K562 (cell line): ENCODE results near the gene EIF2AK2. TPM values are rescaled to one million over a fixed set of nuclear protein-coding genes. Genes with fewer than 3 reads are reported as not detected.

Experiments used
- ATAC-seq: fragments of 200-7000 bp; cut with Tn5 transposase; 3 replicates; pipeline ENCODE4 v1.9.1; 2020; ENCODE audit warnings: moderate library complexity
- BruUV-seq: library from RNA; stranded (reverse); fragments of 400-500 nt; replicated peaks from 2 replicates; lab custom pipeline; 2021; lab: Mats Ljungman, UMichigan
- CTCF ChIA-PET: fragments of 300-600 bp; formaldehyde crosslinking; extraction: SDS; loops from one replicate; lab custom pipeline; 2021; ENCODE audit warnings: low intra/inter-chr PET ratio; lab: Yijun Ruan, JAX
- POLR2A ChIA-PET: fragments of 300-600, 350-650 bp; sonication (Branson Sonifier 250); formaldehyde crosslinking; extraction: SDS; loops from one replicate; lab custom pipeline; 2021; ENCODE audit warnings: antibody characterized with exemption, inconsistent platforms; lab: Yijun Ruan, JAX
- DNase-seq, 4 experiments: peaks; one replicate each; pipeline versions ENCODE4 v3.0.0 to v3.0.0-alpha.2; 2011 to 2018; ENCODE audit warnings: low spot score in 3 of 4, mixed read lengths in 3 of 4; ENCODE audit errors: extremely low read depth in 1 of 4
- FAIRE-seq: peaks from 2 replicates; lab custom pipeline; 2011; peaks lifted over from hg19 to GRCh38; lab: Jason Lieb, UNC
- H2AFZ ChIP-seq: 2 replicates; pipeline ENCODE4 v1.6.0; 2011; ENCODE audit warnings: low read depth, low read length, control low read depth, inconsistent platforms
- H3K27ac ChIP-seq: fragments of 200-600 bp; 3 replicates; pipeline ENCODE4 v1.8.0; 2011; ENCODE audit warnings: low read depth, mild to moderate bottlenecking, control low read depth, inconsistent platforms, low read length, moderate library complexity, mixed read lengths; ENCODE audit errors: extremely low read depth
- H3K27me3 ChIP-seq, 2 experiments: fragments of 300-600 bp in 1 of 2; 2 replicates in 1 of 2; 3 replicates in 1 of 2; pipeline versions ENCODE4 v1.6.0 to v1.8.0; 2011; ENCODE audit warnings: inconsistent platforms in 2 of 2, low read length in 2 of 2, mild to moderate bottlenecking in 1 of 2, mixed read lengths in 1 of 2, moderate library complexity in 1 of 2; ENCODE audit not compliant: control insufficient read depth in 2 of 2, insufficient read depth in 2 of 2
- H3K36me3 ChIP-seq: fragments of 300-600 bp; 3 replicates; pipeline ENCODE4 v1.8.0; 2011; ENCODE audit warnings: mild to moderate bottlenecking, low read length, inconsistent platforms; ENCODE audit not compliant: control insufficient read depth, insufficient read depth
- H3K4me1 ChIP-seq, 2 experiments: fragments of 200-600 bp in 1 of 2; replicated peaks in 1 of 2; 2 replicates in 1 of 2; 3 replicates in 1 of 2; pipeline versions ENCODE4 v1.5.1 to v1.8.0; 2011; ENCODE audit warnings: inconsistent platforms in 2 of 2, low read length in 2 of 2, mild to moderate bottlenecking in 1 of 2, mixed read lengths in 1 of 2, moderate library complexity in 1 of 2; ENCODE audit not compliant: control insufficient read depth in 2 of 2, insufficient read depth in 2 of 2
- H3K4me2 ChIP-seq: 2 replicates; pipeline ENCODE4 v1.6.1; 2011; ENCODE audit warnings: low read length, control low read depth, inconsistent platforms, mixed read lengths; ENCODE audit not compliant: insufficient read depth
- H3K4me3 ChIP-seq: fragments of 200-600 bp; sonication (generic), shearing (Covaris generic); 2 replicates; pipeline ENCODE4 v1.5.1; 2016; ENCODE audit warnings: control low read depth, inconsistent platforms
- H3K79me2 ChIP-seq: fragments of 200-600 bp; 3 replicates; pipeline ENCODE4 v1.8.0; 2011; ENCODE audit warnings: low read length, inconsistent platforms; ENCODE audit not compliant: control insufficient read depth, insufficient read depth
- H3K9ac ChIP-seq, 2 experiments: 2 replicates each; pipeline versions ENCODE4 v1.6.0 to v1.6.1; 2011; ENCODE audit warnings: low read depth in 2 of 2, low read length in 2 of 2, control low read depth in 1 of 2, inconsistent platforms in 1 of 2, mild to moderate bottlenecking in 1 of 2, mixed read lengths in 1 of 2; ENCODE audit not compliant: insufficient read depth in 1 of 2
- H3K9me1 ChIP-seq: one replicate; pipeline ENCODE4 v1.6.0; 2011; ENCODE audit warnings: inconsistent platforms, mild to moderate bottlenecking, low read length, moderate library complexity; ENCODE audit not compliant: control insufficient read depth, insufficient read depth
- H3K9me3 ChIP-seq: replicated peaks from 2 replicates; pipeline ENCODE4 v1.5.1; 2011; ENCODE audit warnings: low read depth, low read length, inconsistent platforms; ENCODE audit not compliant: control insufficient read depth, insufficient read depth
- H4K20me1 ChIP-seq: replicated peaks from 2 replicates; pipeline ENCODE4 v1.6.1; 2011; ENCODE audit warnings: low read length, inconsistent platforms, mixed read lengths; ENCODE audit not compliant: control insufficient read depth, insufficient read depth
- ATF7 ChIP-seq: fragments of 450-650 bp; IDR thresholded peaks from 2 replicates; pipeline ENCODE4 v1.7.1; 2014; ENCODE audit warnings: mild to moderate bottlenecking, moderate library complexity
- E2F3 ChIP-seq: fragments of 250-450 bp; sonication (Bioruptor Pico); IDR thresholded peaks from 2 replicates; pipeline ENCODE4 v1.4.0; 2020; ENCODE audit warnings: mild to moderate bottlenecking
- ETV5 ChIP-seq: sonication (generic); formaldehyde crosslinking; IDR thresholded peaks from 2 replicates; pipeline ENCODE4 v1.4.0; 2020; ENCODE audit warnings: low read depth, mild to moderate bottlenecking, missing genetic modification reagents
- KLF1 ChIP-seq: fragments of 450-650 bp; IDR thresholded peaks from 2 replicates; pipeline ENCODE4 v1.6.1; 2016; ENCODE audit warnings: missing genetic modification characterization, missing compliant biosample characterization
- KLF10 ChIP-seq: fragments of 250-450 bp; sonication (Bioruptor Pico); IDR thresholded peaks from 2 replicates; pipeline ENCODE4 v1.6.1; 2021; ENCODE audit warnings: matching md5 sums
- NCOA4 ChIP-seq: fragments of 450-650 bp; IDR thresholded peaks from 2 replicates; pipeline ENCODE4 v1.6.1; 2018; ENCODE audit warnings: mild to moderate bottlenecking; ENCODE audit not compliant: partially characterized antibody
- NFYB ChIP-seq: IDR thresholded peaks from 2 replicates; pipeline ENCODE4 v1.6.1; 2011; ENCODE audit warnings: mild to moderate bottlenecking, moderate library complexity; ENCODE audit not compliant: insufficient read length; ENCODE audit errors: extremely low read depth
- POLR2G ChIP-seq: fragments of 200-400 bp; formaldehyde crosslinking; IDR thresholded peaks from 2 replicates; pipeline ENCODE4 v1.6.1; 2017; ENCODE audit warnings: low read depth, mild to moderate bottlenecking, antibody characterized with exemption, low read length, moderate library complexity
- SRSF7 ChIP-seq: fragments of 200-400 bp; formaldehyde crosslinking; optimal IDR thresholded peaks from 2 replicates; pipeline ENCODE3; 2017; ENCODE audit warnings: mild to moderate bottlenecking, low read depth, low read length
- SUPT5H ChIP-seq: fragments of 450-650 bp; IDR thresholded peaks from 2 replicates; pipeline ENCODE4 v1.6.1; 2016
- ZNF699 ChIP-seq: fragments of 250-450 bp; sonication (Bioruptor Pico); IDR thresholded peaks from 2 replicates; pipeline ENCODE4 v1.8.0; 2021; ENCODE audit warnings: mild to moderate bottlenecking, moderate library complexity; ENCODE audit not compliant: insufficient replicate concordance
- WGBS: fragments of 100-300 bp; shearing (Covaris generic); methylation state at CpG from one replicate; pipeline ENCODE4 v1.1.6; 2016; ENCODE audit warnings: low coverage, mixed read lengths; ENCODE audit not compliant: insufficient coverage; ENCODE audit errors: missing lambda C conversion rate; 5-methylcytosine and 5-hydroxymethylcytosine counted together
- in situ Hi-C: fragments of 300-500 bp; cut with MboI; formaldehyde crosslinking; loops from 4 replicates; pipeline ENCODE4 v1.15.0; 2018; ENCODE audit warnings: inconsistent platforms, mixed read lengths
- intact Hi-C: fragments of 100-400 bp; cut with micrococcal nuclease; formaldehyde crosslinking; loops from 2 replicates; pipeline ENCODE4 v1.14.2; 2022
- polyA plus RNA-seq, 8 experiments: library from polyadenylated mRNA; depleted of rRNA in 4 of 8; stranded (reverse) in 5 of 8; unstranded in 3 of 8; fragments of >200 nt; fragmentation: Nextera tagmentation in 2 of 8; fragmentation: Illumina TruSeq in 1 of 8; extraction: Ambion mirVana in 2 of 8; extraction: Trizol in 1 of 8; gene quantifications; 2 replicates each; pipeline versions ENCODE4 v1.2.1 to v1.2.3, GENCODE V29; 2011 to 2014; ENCODE audit warnings: inconsistent platforms in 1 of 8, missing spikeins in 1 of 8
- total RNA-seq, 7 experiments: library from RNA; depleted of rRNA in 6 of 7; stranded (reverse); fragments of >200 nt in 6 of 7; fragmentation: Illumina TruSeq in 2 of 7; extraction: Trizol in 2 of 7; gene quantifications; 2 replicates each; pipeline versions ENCODE4 v1.2.1 to v1.2.3, GENCODE V29; 2011 to 2021; ENCODE audit warnings: low replicate concordance in 1 of 7
- TF ChIP-seq, protein P1 (sequence below), 2 experiments: fragments of 450-650 bp in 1 of 2; sonication (generic) in 1 of 2; formaldehyde crosslinking in 1 of 2; IDR thresholded peaks in 1 of 2; conservative IDR thresholded peaks in 1 of 2; 2 replicates each; pipeline versions ENCODE4 v1.6.1 to v1.8.1; 2016 to 2023; ENCODE audit warnings: mild to moderate bottlenecking in 2 of 2, moderate library complexity in 2 of 2, inconsistent platforms in 1 of 2, missing genetic modification reagents in 1 of 2

EIF2AK2 gene
- total and polyA plus RNA-seq, 9 of the 15 experiments (the other 6 are each of a cell fraction or from before 2014, with no cell fraction given) = 3.8 to 19.5 (median 13.3) TPM

DNA sequence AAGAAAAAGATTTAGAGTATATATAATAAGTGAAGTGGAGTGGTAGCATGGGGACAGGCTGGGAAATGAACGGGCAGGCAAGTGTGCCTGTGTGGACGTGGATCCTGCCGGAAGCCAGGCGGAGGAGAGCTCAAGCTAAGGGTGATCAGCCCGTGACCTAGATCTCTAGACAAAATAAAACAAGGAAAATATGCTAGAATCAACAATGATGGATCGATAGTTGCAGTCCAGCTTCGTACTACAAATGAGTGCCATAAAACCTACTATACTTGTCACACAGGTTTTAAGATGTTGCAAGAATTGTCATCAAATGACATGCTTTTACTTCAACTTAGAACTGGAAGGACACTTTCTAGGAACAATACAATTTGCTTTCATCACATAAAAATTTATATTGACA is 8.5 kb downstream of the EIF2AK2 start:
- Histone ChIP-seq H3K4me1 (peaks cover 2 to 7% of the 10 kb centered on the region in 2 experiments; a peak in 3 of 5 replicates), H3K9me1 (no peaks in the 10 kb centered on the region), H3K9me3 (no peaks in the 10 kb centered on the region), H3K36me3 (peaks cover 30% of the 10 kb centered on the region; the same call in 2 of the 3 replicates), H3K79me2 (peaks cover 12% of the 10 kb centered on the region), H3K9ac (no peak overlapping the region), H4K20me1 (no peaks in the 10 kb centered on the region), H2AFZ (no peak overlapping the region), H3K4me2 (no peak overlapping the region), H3K27me3 (no peaks in the 10 kb centered on the region), H3K4me3 (no peak overlapping the region), H3K27ac (no peak overlapping the region)
- in situ Hi-C loops (no loop called here), intact Hi-C loops (no loop called here)
- ChIA-PET CTCF (no interaction called here), POLR2A (no interaction called here)
- ATAC-seq (no peak), FAIRE-seq (no peak), DNase-seq (no peak)
- TF ChIP-seq SRSF7 = no peak
- TF ChIP-seq SUPT5H = no peak
- TF ChIP-seq, protein P1, sequence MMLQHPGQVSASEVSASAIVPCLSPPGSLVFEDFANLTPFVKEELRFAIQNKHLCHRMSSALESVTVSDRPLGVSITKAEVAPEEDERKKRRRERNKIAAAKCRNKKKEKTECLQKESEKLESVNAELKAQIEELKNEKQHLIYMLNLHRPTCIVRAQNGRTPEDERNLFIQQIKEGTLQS (IDR thresholded peaks at IDR 0.05) = no peak
- TF ChIP-seq, protein P1 (CRISPR knock-in tag; conservative IDR thresholded peaks at IDR 0.05) = no peak
- no peak for TF ChIP-seq E2F3 (CRISPR knock-in tag)
- 97% methylated on average over 7 of the region's 7 CpGs for WGBS
- no TSS peak for BruUV-seq

DNA sequence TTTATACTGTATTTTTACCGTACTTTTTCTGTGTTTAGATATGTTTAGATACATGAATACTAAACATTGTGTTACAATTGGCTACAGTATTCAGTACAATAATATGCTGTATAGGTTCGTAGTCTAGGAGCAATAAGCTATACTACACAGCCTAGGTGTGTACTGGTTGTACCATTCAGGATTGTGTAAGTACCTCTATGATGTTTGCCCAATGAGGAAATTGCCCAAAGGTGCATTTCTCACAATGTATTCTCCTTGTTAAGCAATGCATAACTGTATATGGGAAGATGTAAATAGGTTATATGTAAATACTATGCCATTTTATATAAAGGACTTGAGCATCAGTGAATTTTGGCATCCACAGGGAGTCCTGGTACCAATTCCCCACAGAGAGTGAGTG is 10.7 kb downstream of the EIF2AK2 start:
- TF ChIP-seq NFYB = no peak
- TF ChIP-seq POLR2G = no peak
- no peak for TF ChIP-seq KLF10 (CRISPR knock-in tag)
- TF ChIP-seq ATF7 = no peak
- TF ChIP-seq ETV5 (CRISPR knock-in tag) = no peak
- no peak for TF ChIP-seq ZNF699 (CRISPR knock-in tag)
- TF ChIP-seq KLF1 (tag) = no peak
- TF ChIP-seq NCOA4 = no peak
- no peak overlapping the region for H3K4me3 ChIP-seq
- H3K36me3 ChIP-seq = peaks cover 32% of the 10 kb centered on the region; the same call in 2 of the 3 replicates
- no peaks in the 10 kb centered on the region for H4K20me1 ChIP-seq
- no peak overlapping the region for H3K27ac ChIP-seq
- H3K9me1 ChIP-seq = no peaks in the 10 kb centered on the region
- H3K27me3 ChIP-seq = no peaks in the 10 kb centered on the region
- H3K4me2 ChIP-seq = no peak overlapping the region
- intact Hi-C loops (no loop called here), in situ Hi-C loops (no loop called here)
- ChIA-PET CTCF (no interaction called here), POLR2A (interaction anchor here (0.6 to 0.7 kb wide), 2 partner anchors 11 to 42 kb away, joined by 3 read pairs; no protein-coding TSS in a partner anchor)
- H3K79me2 ChIP-seq = peaks cover 8% of the 10 kb centered on the region
- peaks cover 0 to 7% of the 10 kb centered on the region in 2 experiments; a peak in 2 of 5 replicates for H3K4me1 ChIP-seq
- no peaks in the 10 kb centered on the region for H3K9me3 ChIP-seq
- H3K9ac ChIP-seq = no peak overlapping the region
- no TSS peak for BruUV-seq
- FAIRE-seq (no peak), DNase-seq (no peak), ATAC-seq (no peak)
- no peak overlapping the region for H2AFZ ChIP-seq
- 97% methylated on average over 2 of the region's 2 CpGs for WGBS
